ENCODE data around the gene MYLK. TPM values are rescaled to one million over a fixed set of nuclear protein-coding genes. Genes with fewer than 3 reads are reported as not detected.

The MYLK gene
- total and polyA plus RNA-seq, 2 of the 4 experiments (the other 2 are of a cell fraction), result 299 to 484 TPM

DNA sequence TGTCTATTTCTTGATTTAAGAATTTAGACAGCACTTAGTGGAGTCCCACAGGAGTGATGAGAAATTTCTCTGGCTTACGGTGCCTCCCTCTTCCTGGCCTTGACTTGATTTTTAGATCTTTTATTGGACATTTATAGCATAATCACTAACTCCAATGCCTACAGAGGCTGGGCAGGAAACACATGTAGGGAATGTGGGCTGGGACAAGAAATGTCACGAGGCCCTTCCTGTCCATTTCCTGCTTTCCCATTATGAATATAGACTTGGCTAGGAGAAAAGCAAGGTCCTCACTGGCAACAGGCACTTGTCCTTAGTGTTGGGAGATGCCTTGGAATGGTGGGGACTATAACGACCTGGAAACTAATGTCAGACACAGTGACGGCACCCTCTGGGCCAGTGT lies 100.3 kb downstream of the MYLK start:
- Histone ChIP-seq H2BK15ac (ENCODE audit: low read depth, low read length) (peak overlapping the region; percentile 93; the same call in 2 of the 3 replicates), H3K18ac (ENCODE audit: low read depth, low read length) (peak overlapping the region; percentile 65), H2AK5ac (ENCODE audit: low read depth, low read length) (peak overlapping the region; percentile 95), H2AFZ (replicated peaks; ENCODE audit: low read length, poor library complexity) (no peak overlapping the region), H4K20me1 (ENCODE audit: insufficient read depth, low read length) (peaks cover 7% of the 10 kb centered on the region; the same call in 1 of the 2 replicates), H3K9me3 (ENCODE audit: control insufficient read depth, insufficient read depth, low read length) (no peaks in the 10 kb centered on the region), H3K27me3 (ENCODE audit: control insufficient read depth, insufficient read depth, low read length) (no peaks in the 10 kb centered on the region), H3K79me1 (ENCODE audit: low read depth in 1 of 2, low read length in 2 of 2) (peaks cover 34 to 69% of the 10 kb centered on the region in 2 experiments; a peak in 3 of 4 replicates), H3K36me3 (ENCODE audit: control insufficient read depth, insufficient read depth, low read length) (peaks cover 33% of the 10 kb centered on the region), H3K9me1 (ENCODE audit: insufficient read depth, low read length) (peaks cover 39% of the 10 kb centered on the region), H4K5ac (ENCODE audit: low read depth, low read length) (peak overlapping the region; percentile 96), H3K4ac (ENCODE audit: low read depth, low read length) (peak overlapping the region; percentile 98), H3K23ac (ENCODE audit: low read depth, low read length) (peak overlapping the region; percentile 94), H2AK9ac (replicated peaks; ENCODE audit: low read depth, low read length, poor library complexity) (peak overlapping the region; percentile 71), H2BK5ac (ENCODE audit: low read depth, low read length, poor library complexity, severe bottlenecking) (peak overlapping the region; percentile 90), H4K91ac (ENCODE audit: insufficient read depth, low read depth, low read length) (peak overlapping the region; percentile 99), H3K56ac (ENCODE audit: extremely low read depth, insufficient read depth, low read length) (peak overlapping the region; percentile 64), H3K27ac (ENCODE audit: insufficient read depth, low read length) (peak overlapping the region; percentile 93), H3K4me2 (ENCODE audit: low read depth, low read length) (no peak overlapping the region), H2BK120ac (ENCODE audit: low read depth, low read length) (peak overlapping the region; percentile 96), H4K8ac (ENCODE audit: low read depth in 2 of 2, low read length in 2 of 2) (peak overlapping the region; percentile 94 to 96), H3K4me1 (ENCODE audit: control insufficient read depth, insufficient read depth, low read length) (peaks cover 38% of the 10 kb centered on the region), H3K4me3 (ENCODE audit: insufficient read depth, low read depth, low read length) (no peak overlapping the region), H3K14ac (replicated peaks; ENCODE audit: low read depth, low read length) (peak overlapping the region; percentile 98), H3K9ac (ENCODE audit: low read depth, low read length) (peak overlapping the region; percentile 43), H2BK20ac (ENCODE audit: low read depth, low read length) (peak overlapping the region; percentile 98)
- peak; percentile 1; the same call in 1 of the 2 replicates for ATAC-seq (ENCODE audit: low read depth)
- no TSS peak for BruUV-seq (replicated peaks)
- no peak for TF ChIP-seq MAZ (IDR thresholded peaks at IDR 0.05; ENCODE audit: borderline replicate concordance, low read depth, low read length)
- no peak for TF ChIP-seq RFX5 (IDR thresholded peaks at IDR 0.05; ENCODE audit: low read depth, low read length)
- TF ChIP-seq MAFK (IDR thresholded peaks at IDR 0.05; ENCODE audit: low read depth, low read length), result no peak
- no peak for TF ChIP-seq BHLHE40 (IDR thresholded peaks at IDR 0.05; ENCODE audit: low read depth, low read length)
- TF ChIP-seq CEBPB (IDR thresholded peaks at IDR 0.05; ENCODE audit: low read depth, low read length), result no peak
- TF ChIP-seq RAD21 (IDR thresholded peaks at IDR 0.05; ENCODE audit: low read length), result no peak
- no peak for TF ChIP-seq CHD1 (IDR thresholded peaks at IDR 0.05; ENCODE audit: low read depth, low read length)
- WGBS, 2 experiments (ENCODE audit: extremely low coverage in 2 of 2, insufficient read length in 1 of 2), result no CpG with 5 or more reads among the region's 4 CpGs
- in situ Hi-C loops (cut with MboI; ENCODE audit: low sequenced_read_pairs) (no loop called here), intact Hi-C loops (cut with micrococcal nuclease) (loop anchor here (2.0 to 5.0 kb wide), 2 partner anchors 33 to 98 kb away; partner anchors contain the start of gene MYLK), dilution Hi-C loops (cut with HindIII; ENCODE audit: low sequenced_read_pairs, unreplicated experiment) (no loop called here)
- DNase-seq, result no peak
- ChIA-PET CTCF (no interaction called here), POLR2A (ENCODE audit: unreplicated experiment) (no interaction called here)

All from IMR-90 (cell line).